H1 (cell line): ENCODE data around the gene SOCS7. TPM values are rescaled to one million over a fixed set of nuclear protein-coding genes. Genes with fewer than 3 reads are reported as not detected.

ENCODE experiments used
- CTCF ChIA-PET: fragments of 300-600 bp; sonication (Branson Sonifier 250); formaldehyde crosslinking; loops from one replicate; lab custom pipeline; 2021; ENCODE audit not compliant: partially characterized antibody; lab: Charles Lee
- POLR2A ChIA-PET: fragments of 300-600 bp; sonication (Branson Sonifier 250); formaldehyde crosslinking; loops from one replicate; lab custom pipeline; 2021; ENCODE audit warnings: inconsistent platforms; ENCODE audit not compliant: partially characterized antibody; lab: Charles Lee
- DNase-seq, 2 experiments: peaks; one replicate each; pipeline versions ENCODE4 v3.0.0 to v3.0.0-alpha.2; 2010 to 2022; ENCODE audit warnings: low spot score in 2 of 2, low read depth in 1 of 2, mixed read lengths in 1 of 2
- FAIRE-seq: peaks from 2 replicates; lab custom pipeline; 2011; peaks lifted over from hg19 to GRCh38; lab: Jason Lieb, UNC
- H2AFZ ChIP-seq: 2 replicates; pipeline ENCODE4 v1.8.1; 2012; ENCODE audit warnings: low read length, inconsistent platforms
- H2AK5ac ChIP-seq: 2 replicates; pipeline ENCODE4 v1.6.1; 2013; ENCODE audit warnings: low read depth, low read length
- H2BK120ac ChIP-seq: replicated peaks from 2 replicates; pipeline ENCODE3; 2013; ENCODE audit warnings: low read depth, low read length, inconsistent platforms
- H2BK12ac ChIP-seq: 2 replicates; pipeline ENCODE4 v1.6.1; 2013; ENCODE audit warnings: low read depth, low read length
- H2BK15ac ChIP-seq: 2 replicates; pipeline ENCODE4 v1.6.1; 2013; ENCODE audit warnings: low read length
- H2BK20ac ChIP-seq: 2 replicates; pipeline ENCODE4 v1.6.1; 2013; ENCODE audit warnings: low read length
- H2BK5ac ChIP-seq: 2 replicates; pipeline ENCODE4 v1.6.1; 2013; ENCODE audit warnings: low read depth, low read length
- H3K14ac ChIP-seq: 2 replicates; pipeline ENCODE4 v1.6.1; 2013; ENCODE audit warnings: inconsistent platforms; ENCODE audit not compliant: insufficient read length
- H3K18ac ChIP-seq: 2 replicates; pipeline ENCODE4 v1.6.1; 2013; ENCODE audit warnings: low read length; ENCODE audit errors: extremely low read depth
- H3K23ac ChIP-seq: 2 replicates; pipeline ENCODE4 v1.6.1; 2013; ENCODE audit warnings: inconsistent platforms; ENCODE audit not compliant: insufficient read length
- H3K23me2 ChIP-seq: 2 replicates; pipeline ENCODE4 v1.6.1; 2013; ENCODE audit warnings: low read depth, low read length
- H3K27ac ChIP-seq: 2 replicates; pipeline ENCODE4 v1.6.1; 2011; ENCODE audit warnings: low read depth, low read length, inconsistent platforms
- H3K27me3 ChIP-seq, 4 experiments: replicated peaks in 1 of 4; 1 replicate in 1 of 4; 2 replicates in 3 of 4; pipeline versions ENCODE4 v1.6.1 to v1.8.1; 2011 to 2013; ENCODE audit warnings: low read length in 3 of 4, mild to moderate bottlenecking in 3 of 4, inconsistent platforms in 2 of 4, mixed read lengths in 2 of 4, moderate library complexity in 1 of 4; ENCODE audit not compliant: control insufficient read depth in 3 of 4, insufficient read depth in 3 of 4; ENCODE audit errors: extremely low read depth in 1 of 4
- H3K36me3 ChIP-seq, 4 experiments: 2 replicates each; pipeline versions ENCODE4 v1.6.1 to v1.8.1; 2011 to 2013; ENCODE audit warnings: mild to moderate bottlenecking in 4 of 4, low read length in 3 of 4, moderate library complexity in 2 of 4, control low read depth in 1 of 4, inconsistent platforms in 1 of 4; ENCODE audit not compliant: insufficient read depth in 4 of 4, control insufficient read depth in 2 of 4
- H3K4ac ChIP-seq: replicated peaks from 2 replicates; pipeline ENCODE3; 2013; ENCODE audit warnings: low read length, low read depth, mixed read lengths, inconsistent platforms; ENCODE audit not compliant: insufficient read length
- H3K4me1 ChIP-seq, 4 experiments: replicated peaks in 1 of 4; 1 replicate in 1 of 4; 2 replicates in 3 of 4; pipeline versions ENCODE4 v1.6.1 to v1.8.1; 2011 to 2013; ENCODE audit warnings: low read length in 3 of 4, inconsistent platforms in 2 of 4, mixed read lengths in 1 of 4; ENCODE audit not compliant: insufficient read depth in 4 of 4, control insufficient read depth in 3 of 4
- H3K4me2 ChIP-seq, 2 experiments: 2 replicates each; pipeline versions ENCODE4 v1.6.1 to v1.8.1; 2011 to 2013; ENCODE audit warnings: low read depth in 2 of 2, low read length in 2 of 2, control low read depth in 1 of 2, inconsistent platforms in 1 of 2, mild to moderate bottlenecking in 1 of 2; ENCODE audit not compliant: insufficient read depth in 1 of 2
- H3K4me3 ChIP-seq, 4 experiments: fragments of 200-600, 300-600 bp in 1 of 4; sonication (generic), shearing (Covaris generic), sonication (Bioruptor Twin) in 1 of 4; 2 replicates each; pipeline versions ENCODE4 v1.5.1 to v1.8.1; 2011 to 2016; ENCODE audit warnings: low read length in 4 of 4, low read depth in 3 of 4, control low read depth in 2 of 4, inconsistent platforms in 2 of 4, mild to moderate bottlenecking in 2 of 4, mixed read lengths in 1 of 4, moderate library complexity in 1 of 4; ENCODE audit not compliant: insufficient read depth in 2 of 4; ENCODE audit errors: extremely low read depth in 1 of 4
- H3K56ac ChIP-seq: replicated peaks from 2 replicates; pipeline ENCODE3; 2013; ENCODE audit warnings: low read depth, mild to moderate bottlenecking, mixed read lengths, low read length, inconsistent platforms; ENCODE audit not compliant: insufficient read length
- H3K79me1 ChIP-seq: 2 replicates; pipeline ENCODE4 v1.6.1; 2013; ENCODE audit warnings: low read depth, low read length, control low read depth
- H3K79me2 ChIP-seq, 2 experiments: 2 replicates each; pipeline versions ENCODE4 v1.6.1 to v1.8.1; 2012 to 2013; ENCODE audit warnings: low read length in 2 of 2, mild to moderate bottlenecking in 2 of 2, inconsistent platforms in 1 of 2; ENCODE audit not compliant: insufficient read depth in 2 of 2, control insufficient read depth in 1 of 2
- H3K9ac ChIP-seq, 4 experiments: replicated peaks in 1 of 4; 1 replicate in 1 of 4; 2 replicates in 3 of 4; pipeline versions ENCODE4 v1.6.1 to v1.8.1; 2011 to 2013; ENCODE audit warnings: low read depth in 3 of 4, low read length in 3 of 4, control low read depth in 2 of 4, mild to moderate bottlenecking in 2 of 4, moderate library complexity in 2 of 4, inconsistent platforms in 1 of 4; ENCODE audit errors: extremely low read depth in 1 of 4
- H3K9me3 ChIP-seq, 2 experiments: 2 replicates each; pipeline versions ENCODE4 v1.6.1 to v1.8.1; 2012 to 2013; ENCODE audit warnings: mild to moderate bottlenecking in 2 of 2, moderate library complexity in 2 of 2, control low read depth in 1 of 2, inconsistent platforms in 1 of 2, low read depth in 1 of 2, low read length in 1 of 2, mixed read lengths in 1 of 2; ENCODE audit not compliant: insufficient read depth in 2 of 2
- H4K20me1 ChIP-seq, 2 experiments: replicated peaks in 1 of 2; 2 replicates each; pipeline versions ENCODE3 to v1.8.1; 2011 to 2013; ENCODE audit warnings: inconsistent platforms in 2 of 2, low read length in 2 of 2, mild to moderate bottlenecking in 1 of 2; ENCODE audit not compliant: insufficient read depth in 2 of 2, control insufficient read depth in 1 of 2
- H4K5ac ChIP-seq: 2 replicates; pipeline ENCODE4 v1.6.1; 2013; ENCODE audit warnings: low read length, low read depth, mixed read lengths, inconsistent platforms; ENCODE audit not compliant: insufficient read length
- H4K8ac ChIP-seq: 2 replicates; pipeline ENCODE4 v1.8.0; 2013; ENCODE audit warnings: mild to moderate bottlenecking, moderate library complexity, low read length, inconsistent platforms; ENCODE audit not compliant: insufficient read depth; ENCODE audit errors: extremely low read depth
- H4K91ac ChIP-seq: replicated peaks from 2 replicates; pipeline ENCODE3; 2013; ENCODE audit warnings: low read length, mixed read lengths, inconsistent platforms; ENCODE audit not compliant: insufficient read length
- SP4 ChIP-seq: IDR thresholded peaks from 2 replicates; pipeline ENCODE4 v1.6.1; 2012; ENCODE audit warnings: low read length, inconsistent platforms
- TBP ChIP-seq: IDR thresholded peaks from 2 replicates; pipeline ENCODE4 v1.6.1; 2011; ENCODE audit warnings: low read depth, low read length, improper control_type of control experiment
- WGBS, 2 experiments: shearing (Covaris generic) in 1 of 2; methylation state at CpG; one replicate each; pipeline versions ENCODE4 v1.1.6 to v1.1.7; 2013 to 2015; ENCODE audit warnings: low lambda C conversion rate in 2 of 2, mixed read lengths in 2 of 2, inconsistent platforms in 1 of 2, low coverage in 1 of 2, missing lambda C conversion rate in 1 of 2; ENCODE audit not compliant: insufficient replicate concordance in 2 of 2, insufficient coverage in 1 of 2, insufficient read length in 1 of 2; ENCODE audit errors: extremely low coverage in 1 of 2, missing lambda C conversion rate in 1 of 2; 5-methylcytosine and 5-hydroxymethylcytosine counted together
- polyA plus RNA-seq, 7 experiments: library from polyadenylated mRNA; depleted of rRNA in 3 of 7; stranded (reverse) in 5 of 7; unstranded in 2 of 7; fragments of >200 nt in 5 of 7; fragments of 200-250 nt in 2 of 7; gene quantifications; 1 replicate in 5 of 7; 2 replicates in 1 of 7; 4 replicates in 1 of 7; pipeline versions ENCODE4 v1.2.1 to v1.2.3, GENCODE V29; 2011 to 2013; ENCODE audit warnings: missing spikeins in 2 of 7, mixed read lengths in 2 of 7
- total RNA-seq: library from RNA; stranded (reverse); fragmentation: NEBNext Ultra II Directional; extraction: Animal tissue kit (Norgen Biotek cat#: 25700); gene quantifications from 2 replicates; pipeline ENCODE4 v1.2.1, GENCODE V29; 2021

The SOCS7 gene
- total and polyA plus RNA-seq, 2 of the 8 experiments (the other 6 are each of a cell fraction or from before 2014, with no cell fraction given): 13.5 to 26.9 TPM

DNA sequence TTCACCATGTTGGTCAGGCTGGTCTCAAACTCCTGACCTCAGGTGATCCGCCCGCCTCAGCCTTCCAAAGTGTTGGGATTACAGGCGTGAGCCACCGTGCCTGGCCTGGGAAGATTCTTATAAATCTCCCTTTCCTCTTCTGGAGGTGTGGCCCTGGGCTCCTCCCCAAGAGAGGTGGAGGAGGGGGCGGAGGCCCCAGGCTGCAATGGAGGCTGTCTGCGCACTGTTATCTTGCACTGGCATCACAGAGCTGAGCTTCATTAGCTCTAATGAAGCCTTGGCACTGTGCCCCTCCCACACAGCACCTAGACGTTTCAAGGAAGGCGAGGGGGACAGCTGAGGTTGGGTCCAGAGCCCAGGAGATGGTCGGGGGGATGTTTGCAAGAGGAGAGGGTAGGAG is 84.2 kb downstream of the SOCS7 start:
- Histone ChIP-seq H4K8ac (no peak overlapping the region; the same call in 1 of the 2 replicates), H3K36me3 (no peaks in the 10 kb centered on the region; a peak in 1 of 8 replicates), H2BK15ac (no peak overlapping the region), H3K4me1 (peaks cover 0 to 18% (median 8%) of the 10 kb centered on the region in 4 experiments; a peak in 6 of 7 replicates), H3K23ac (no peak overlapping the region), H2AK5ac (0 out of 2 replicates have a peak overlapping the region, but pooled peaks have one; percentile 53), H3K14ac (no peak overlapping the region), H2BK12ac (no peak overlapping the region), H3K23me2 (no peaks in the 10 kb centered on the region), H3K27ac (no peak overlapping the region), H3K4me3 (no peak overlapping the region), H3K4ac (peak overlapping the region; percentile 25), H2BK120ac (no peak overlapping the region), H3K18ac (0 out of 2 replicates have a peak overlapping the region, but pooled peaks have one; percentile 53), H2AFZ (no peak overlapping the region), H3K9me3 (no peaks in the 10 kb centered on the region), H3K79me1 (peaks cover 19% of the 10 kb centered on the region), H3K9ac (no peak overlapping the region), H3K4me2 (no peak overlapping the region; a peak in 1 of 4 replicates), H3K56ac (no peak overlapping the region), H3K79me2 (peaks cover 4 to 85% of the 10 kb centered on the region in 2 experiments; a peak in 3 of 4 replicates), H4K5ac (no peak overlapping the region), H2BK20ac (no peak overlapping the region), H4K20me1 (peaks cover 1 to 9% of the 10 kb centered on the region in 2 experiments), H3K27me3 (no peaks in the 10 kb centered on the region), H2BK5ac (no peak overlapping the region), H4K91ac (no peak overlapping the region)
- TF ChIP-seq TBP: 0 out of 2 replicates have a peak, but pooled peaks have one; percentile 24
- TF ChIP-seq SP4: no peak
- CTCF ChIA-PET: interaction anchor here (0.8 to 12.9 kb wide), 7 partner anchors 10 to 182 kb away, joined by 3 to 204 read pairs (median 3); partner anchors contain the start of gene ARHGAP23
- no peak for FAIRE-seq
- POLR2A ChIA-PET: interaction anchor here (1.6 to 10.5 kb wide), 3 partner anchors 10 to 14 kb away, joined by 3 to 107 read pairs (median 10); no protein-coding TSS in a partner anchor
- WGBS, 2 experiments: 89% methylated on average over 9 of the region's 9 CpGs; no CpG with 5 or more reads in 1 of the 2 experiments
- DNase-seq: no peak
